Liver (tissue), 9 donors: Measurements from ENCODE around the gene CBFA2T2. TPM values are rescaled to one million over a fixed set of nuclear protein-coding genes. Genes with fewer than 3 reads are reported as not detected.
A peak's percentile ranks its signal among the peaks of the same experiment; 100 is the strongest.

ENCODE experiments used
- DNase-seq: peaks from one replicate; pipeline ENCODE4 v3.0.0-alpha.2; 2017; ENCODE audit warnings: low spot score
- H3K27ac ChIP-seq, 2 donors: one replicate each; pipeline ENCODE4 v1.7.0; 2013; ENCODE audit warnings: inconsistent platforms in 2 of 2, low read length in 2 of 2, control low read depth in 1 of 2, low read depth in 1 of 2, mild to moderate bottlenecking in 1 of 2
- H3K27me3 ChIP-seq, 4 donors: one replicate each; pipeline versions ENCODE4 v1.6.1 to v1.7.0; 2013; ENCODE audit warnings: low read length in 3 of 4, inconsistent platforms in 1 of 4, mild to moderate bottlenecking in 1 of 4, moderate library complexity in 1 of 4; ENCODE audit not compliant: control insufficient read depth in 4 of 4, insufficient read depth in 4 of 4
- H3K36me3 ChIP-seq, 4 donors: one replicate each; pipeline versions ENCODE4 v1.6.1 to v1.7.0; 2013; ENCODE audit warnings: low read length in 3 of 4, mild to moderate bottlenecking in 3 of 4, low read depth in 1 of 4, moderate library complexity in 1 of 4; ENCODE audit not compliant: control insufficient read depth in 4 of 4, insufficient read depth in 3 of 4
- H3K4me1 ChIP-seq, 4 donors: one replicate each; pipeline versions ENCODE4 v1.6.1 to v1.7.0; 2013; ENCODE audit warnings: low read length in 3 of 4, mild to moderate bottlenecking in 3 of 4, moderate library complexity in 1 of 4; ENCODE audit not compliant: control insufficient read depth in 4 of 4, insufficient read depth in 4 of 4
- H3K4me3 ChIP-seq, 3 donors: one replicate each; pipeline versions ENCODE4 v1.6.1 to v1.7.0; 2013; ENCODE audit warnings: low read length in 3 of 3, control low read depth in 1 of 3, low read depth in 1 of 3, mild to moderate bottlenecking in 1 of 3
- H3K9ac ChIP-seq, 2 donors: one replicate each; pipeline ENCODE4 v1.7.0; 2013; ENCODE audit warnings: low read length in 2 of 2, mild to moderate bottlenecking in 2 of 2, moderate library complexity in 2 of 2, control low read depth in 1 of 2, low read depth in 1 of 2
- H3K9me3 ChIP-seq, 4 donors: one replicate each; pipeline versions ENCODE4 v1.6.1 to v1.7.0; 2013; ENCODE audit warnings: low read length in 3 of 4; ENCODE audit not compliant: control insufficient read depth in 4 of 4
- ATF3 ChIP-seq: IDR thresholded peaks from 2 replicates; pipeline ENCODE4 v1.6.1; 2016; ENCODE audit warnings: antibody characterized with exemption
- CTCF ChIP-seq: fragments of 150-350 bp; IDR thresholded peaks from 2 replicates; pipeline ENCODE4 v1.5.1; 2017; ENCODE audit warnings: improper control_type of control experiment, low read depth, low read length; ENCODE audit not compliant: missing input control
- EGR1 ChIP-seq, 2 donors: IDR thresholded peaks; 2 replicates each; pipeline ENCODE4 v1.6.1; 2016 to 2018; ENCODE audit warnings: antibody characterized with exemption in 2 of 2, low read depth in 2 of 2
- FOXA1 ChIP-seq: IDR thresholded peaks from 2 replicates; pipeline ENCODE4 v1.6.1; 2016; ENCODE audit warnings: antibody characterized with exemption
- FOXA2 ChIP-seq: IDR thresholded peaks from 2 replicates; pipeline ENCODE4 v1.6.1; 2016; ENCODE audit warnings: antibody characterized with exemption
- GABPA ChIP-seq, 2 donors: IDR thresholded peaks in 1 of 2; conservative IDR thresholded peaks in 1 of 2; 2 replicates each; pipeline ENCODE4 v1.6.1; 2016; ENCODE audit warnings: antibody characterized with exemption in 2 of 2, mild to moderate bottlenecking in 1 of 2, moderate library complexity in 1 of 2
- HNF4A ChIP-seq, 2 donors: conservative IDR thresholded peaks; 2 replicates each; pipeline ENCODE4 v1.6.1; 2016; ENCODE audit warnings: antibody characterized with exemption in 2 of 2, mild to moderate bottlenecking in 2 of 2
- HNF4G ChIP-seq: IDR thresholded peaks from 2 replicates; pipeline ENCODE4 v1.6.1; 2016; ENCODE audit warnings: antibody characterized with exemption
- JUND ChIP-seq, 2 donors: IDR thresholded peaks; 2 replicates each; pipeline ENCODE4 v1.6.1; 2016; ENCODE audit warnings: antibody characterized with exemption in 2 of 2
- MAX ChIP-seq: IDR thresholded peaks from 2 replicates; pipeline ENCODE4 v1.6.1; 2016; ENCODE audit warnings: antibody characterized with exemption
- NR2F2 ChIP-seq: IDR thresholded peaks from 2 replicates; pipeline ENCODE4 v1.6.1; 2016; ENCODE audit warnings: antibody characterized with exemption
- RAD21 ChIP-seq, 2 donors: IDR thresholded peaks; 2 replicates each; pipeline ENCODE4 v1.6.1; 2016; ENCODE audit warnings: antibody characterized with exemption in 2 of 2, mild to moderate bottlenecking in 2 of 2
- REST ChIP-seq: IDR thresholded peaks from 2 replicates; pipeline ENCODE4 v1.6.1; 2016; ENCODE audit warnings: antibody characterized with exemption, mild to moderate bottlenecking
- RXRA ChIP-seq, 2 donors: IDR thresholded peaks; 2 replicates each; pipeline ENCODE4 v1.6.1; 2017 to 2018; ENCODE audit warnings: antibody characterized with exemption in 2 of 2, mild to moderate bottlenecking in 1 of 2
- SP1 ChIP-seq: IDR thresholded peaks from 2 replicates; pipeline ENCODE4 v1.6.1; 2018; ENCODE audit warnings: antibody characterized with exemption, mild to moderate bottlenecking
- TAF1 ChIP-seq: conservative IDR thresholded peaks from 2 replicates; pipeline ENCODE4 v1.6.1; 2016; ENCODE audit warnings: antibody characterized with exemption, mild to moderate bottlenecking
- YY1 ChIP-seq: IDR thresholded peaks from 2 replicates; pipeline ENCODE4 v1.6.1; 2016; ENCODE audit warnings: antibody characterized with exemption, mild to moderate bottlenecking
- ZBTB33 ChIP-seq: IDR thresholded peaks from 2 replicates; pipeline ENCODE4 v1.6.1; 2016; ENCODE audit warnings: antibody characterized with exemption
- WGBS: extraction: QIAGEN DNeasy Blood & Tissue Kit; methylation state at CpG from one replicate; pipeline ENCODE4 v1.1.7; 2013; 5-methylcytosine and 5-hydroxymethylcytosine counted together
- polyA plus RNA-seq, 2 donors: library from polyadenylated mRNA; stranded (reverse) in 1 of 2; unstranded in 1 of 2; fragments of 200-250 nt in 1 of 2; fragments of >200 nt in 1 of 2; fragmentation: Nextera tagmentation in 1 of 2; extraction: Ambion mirVana in 1 of 2; gene quantifications; one replicate each; pipeline versions ENCODE4 v1.2.1 to v1.2.3, GENCODE V29; 2013 to 2015
- total RNA-seq, 2 donors: library from RNA; depleted of rRNA; stranded (reverse); fragments of >200 nt; gene quantifications; one replicate each; pipeline ENCODE4 v1.2.3, GENCODE V29; 2014
- donor health status: healthy.
- donor health status: healthy.
- donor health status: healthy.
- donor health status: healthy.
- donor health status: healthy.

The CBFA2T2 gene
- total and polyA plus RNA-seq, 4 donors, result 2.0 to 5.5 (median 5.3) TPM

- no peak for DNase-seq
- Histone ChIP-seq H3K36me3 (peaks cover 0 to 2% (median under 1%) of the 10 kb centered on the region in 4 donors), H3K27me3 (no peaks in the 10 kb centered on the region), H3K9ac (no peak overlapping the region), H3K27ac (no peak overlapping the region), H3K4me1 (peaks cover 12 to 31% (median 21%) of the 10 kb centered on the region in 4 donors), H3K9me3 (no peaks in the 10 kb centered on the region), H3K4me3 (no peak overlapping the region)
- WGBS, result 93% methylated on average over 4 of the region's 4 CpGs
- TF ChIP-seq HNF4A (conservative IDR thresholded peaks at IDR 0.05) (no peak), MAX (no peak), EGR1 (IDR thresholded peaks at IDR 0.05; ENCODE audit: low read depth in 2 of 2) (no peak), ATF3 (no peak), ZBTB33 (no peak), RAD21 (IDR thresholded peaks at IDR 0.05) (no peak), SP1 (no peak), FOXA1 (no peak), HNF4G (no peak), CTCF (no peak), YY1 (no peak), NR2F2 (no peak), RXRA (IDR thresholded peaks at IDR 0.05) (no peak), TAF1 (no peak), JUND (IDR thresholded peaks at IDR 0.05) (no peak)
Observed at GRCh38 chr20:33553516-33553915, 63.6 kb downstream of the CBFA2T2 start.

GRCh38 chr20:33554914-33555420 is 65.1 kb downstream of the CBFA2T2 start:
- Histone ChIP-seq H3K27me3 (no peaks in the 10 kb centered on the region), H3K36me3 (peaks cover 0 to 2% (median under 1%) of the 10 kb centered on the region in 4 donors), H3K4me3 (no peak overlapping the region), H3K4me1 (peaks cover 13 to 31% (median 21%) of the 10 kb centered on the region in 4 donors), H3K9ac (peak overlapping the region in 1 of 2 donors; percentile 36), H3K27ac (peak overlapping the region; percentile 58 to 76), H3K9me3 (no peaks in the 10 kb centered on the region)
- no peak for DNase-seq
- WGBS, result 15% methylated on average over 2 of the region's 2 CpGs
- TF ChIP-seq RXRA (IDR thresholded peaks at IDR 0.05) (peak in 1 of 2 donors; percentile 44), EGR1 (IDR thresholded peaks at IDR 0.05; ENCODE audit: low read depth in 2 of 2) (no peak), YY1 (peak; percentile 97), FOXA1 (peak; percentile 84), HNF4A (conservative IDR thresholded peaks at IDR 0.05) (no peak), ZBTB33 (peak; percentile 38), JUND (IDR thresholded peaks at IDR 0.05) (peak in 1 of 2 donors; percentile 38), FOXA2 (peak; percentile 89), REST (peak; percentile 88), MAX (no peak), ATF3 (no peak), GABPA (IDR thresholded peaks at IDR 0.05 in 1 of 2, conservative IDR thresholded peaks at IDR 0.05 in 1 of 2) (no peak), SP1 (peak; percentile 76), RAD21 (IDR thresholded peaks at IDR 0.05) (peak; percentile 11 to 18), TAF1 (peak; percentile 87)
